ENCODE data around the gene IL1RAPL2.

DNA sequence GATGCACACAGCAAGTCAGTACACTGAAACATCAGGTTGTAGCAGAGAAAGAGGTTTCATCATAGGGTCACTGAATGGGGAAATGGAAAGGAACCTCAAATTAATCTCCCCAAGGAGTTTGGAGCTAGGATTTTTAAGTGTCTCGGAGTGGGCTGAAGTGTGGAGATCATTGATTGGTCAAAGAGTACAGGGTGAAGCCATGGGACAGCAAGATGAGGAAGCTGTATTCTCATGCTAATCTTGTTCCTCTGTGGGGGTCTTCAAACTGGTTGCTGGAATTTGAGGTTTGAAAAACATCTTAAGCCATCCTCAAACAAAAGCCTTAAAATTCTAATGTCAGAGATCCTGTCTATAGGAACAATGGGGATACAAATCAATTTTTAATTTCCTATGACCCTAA, 733.3 kb downstream of the IL1RAPL2 start:
- no peak for TF ChIP-seq ZNF302 (tag by site-specific recombination; IDR thresholded peaks at IDR 0.05; ENCODE audit: low read depth)
- no peak for TF ChIP-seq CTCF (tag by site-specific recombination; IDR thresholded peaks at IDR 0.05)
- no peak for TF ChIP-seq ZNF701 (tag by site-specific recombination; IDR thresholded peaks at IDR 0.05)
- no peak for TF ChIP-seq ZNF426 (tag by site-specific recombination; IDR thresholded peaks at IDR 0.05)

All from HEK293 (cell line).